HL-60 (cell line): ENCODE data around the gene IMMP2L.

Experiments
- DNase-seq, 2 experiments: peaks; one replicate each; pipeline ENCODE4 v3.0.0-alpha.2; 2010 to 2020; ENCODE audit warnings: low read depth in 1 of 2, low spot score in 1 of 2
- H3K27ac ChIP-seq: fragments of 250-450 bp; sonication (Bioruptor Pico); replicated peaks from 2 replicates; pipeline ENCODE4 v1.5.1; 2020; ENCODE audit warnings: mild to moderate bottlenecking, moderate library complexity
- H3K27me3 ChIP-seq: fragments of 250-450 bp; sonication (Bioruptor Pico); 2 replicates; pipeline ENCODE4 v1.5.1; 2021; ENCODE audit warnings: mild to moderate bottlenecking, moderate library complexity; ENCODE audit not compliant: insufficient read depth, poor library complexity, severe bottlenecking
- H3K4me3 ChIP-seq: replicated peaks from 2 replicates; pipeline ENCODE4 v1.5.1; 2011; ENCODE audit warnings: mild to moderate bottlenecking, control low read depth, low read length; ENCODE audit not compliant: insufficient read depth
- CTCF ChIP-seq: IDR thresholded peaks from one replicate; pipeline ENCODE4 v1.5.1; 2011; ENCODE audit warnings: low read length, control low read depth, inconsistent platforms; ENCODE audit not compliant: insufficient read depth
- GABPA ChIP-seq: IDR thresholded peaks from 2 replicates; pipeline ENCODE4 v1.6.1; 2012; ENCODE audit warnings: low read depth
- POLR2AphosphoS5 ChIP-seq: IDR thresholded peaks from 2 replicates; pipeline ENCODE4 v1.6.1; 2012; ENCODE audit warnings: low read depth
- SPI1 ChIP-seq: IDR thresholded peaks from 2 replicates; pipeline ENCODE4 v1.6.1; 2012; ENCODE audit warnings: low read depth, mild to moderate bottlenecking, borderline replicate concordance
- TF ChIP-seq, protein P1 (sequence below): IDR thresholded peaks from 2 replicates; pipeline ENCODE4 v1.6.1; 2012; ENCODE audit warnings: low read depth; ENCODE audit not compliant: insufficient replicate concordance

Gene IMMP2L

DNA sequence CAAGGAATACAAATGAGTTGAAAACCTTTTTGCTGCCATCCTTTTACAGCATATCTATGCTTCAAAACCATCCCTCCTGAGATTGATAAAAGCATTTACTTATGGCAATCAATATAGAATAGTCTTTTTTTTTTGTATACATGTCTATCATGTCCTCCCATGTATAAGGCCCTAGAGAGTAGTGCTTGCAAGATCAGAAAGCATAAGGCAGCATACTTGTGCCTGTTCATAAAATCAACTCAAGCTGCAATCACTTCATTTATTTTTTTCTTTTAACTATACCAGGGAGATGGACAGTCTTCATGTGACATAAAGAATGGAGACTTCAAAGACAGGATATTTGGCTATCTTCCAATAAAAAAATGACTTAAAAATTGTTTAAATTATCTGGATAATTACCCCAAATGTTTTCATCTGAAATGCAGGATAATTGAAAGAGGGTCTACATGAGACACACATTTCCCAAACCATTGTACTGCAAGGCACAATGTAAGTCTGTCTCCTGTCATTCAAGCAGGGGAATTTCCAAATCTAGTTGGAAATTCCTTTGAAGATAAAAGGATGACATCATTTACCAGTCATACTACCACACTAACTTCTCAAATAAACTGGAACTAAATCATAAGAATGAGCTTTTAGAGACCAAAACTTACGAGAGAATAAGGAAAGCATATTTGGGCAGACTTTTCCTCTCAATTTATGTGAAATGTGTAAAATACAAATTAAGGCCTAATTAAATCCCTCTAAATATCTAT, 448.9 kb downstream of the IMMP2L start:
- TF ChIP-seq, protein P1, sequence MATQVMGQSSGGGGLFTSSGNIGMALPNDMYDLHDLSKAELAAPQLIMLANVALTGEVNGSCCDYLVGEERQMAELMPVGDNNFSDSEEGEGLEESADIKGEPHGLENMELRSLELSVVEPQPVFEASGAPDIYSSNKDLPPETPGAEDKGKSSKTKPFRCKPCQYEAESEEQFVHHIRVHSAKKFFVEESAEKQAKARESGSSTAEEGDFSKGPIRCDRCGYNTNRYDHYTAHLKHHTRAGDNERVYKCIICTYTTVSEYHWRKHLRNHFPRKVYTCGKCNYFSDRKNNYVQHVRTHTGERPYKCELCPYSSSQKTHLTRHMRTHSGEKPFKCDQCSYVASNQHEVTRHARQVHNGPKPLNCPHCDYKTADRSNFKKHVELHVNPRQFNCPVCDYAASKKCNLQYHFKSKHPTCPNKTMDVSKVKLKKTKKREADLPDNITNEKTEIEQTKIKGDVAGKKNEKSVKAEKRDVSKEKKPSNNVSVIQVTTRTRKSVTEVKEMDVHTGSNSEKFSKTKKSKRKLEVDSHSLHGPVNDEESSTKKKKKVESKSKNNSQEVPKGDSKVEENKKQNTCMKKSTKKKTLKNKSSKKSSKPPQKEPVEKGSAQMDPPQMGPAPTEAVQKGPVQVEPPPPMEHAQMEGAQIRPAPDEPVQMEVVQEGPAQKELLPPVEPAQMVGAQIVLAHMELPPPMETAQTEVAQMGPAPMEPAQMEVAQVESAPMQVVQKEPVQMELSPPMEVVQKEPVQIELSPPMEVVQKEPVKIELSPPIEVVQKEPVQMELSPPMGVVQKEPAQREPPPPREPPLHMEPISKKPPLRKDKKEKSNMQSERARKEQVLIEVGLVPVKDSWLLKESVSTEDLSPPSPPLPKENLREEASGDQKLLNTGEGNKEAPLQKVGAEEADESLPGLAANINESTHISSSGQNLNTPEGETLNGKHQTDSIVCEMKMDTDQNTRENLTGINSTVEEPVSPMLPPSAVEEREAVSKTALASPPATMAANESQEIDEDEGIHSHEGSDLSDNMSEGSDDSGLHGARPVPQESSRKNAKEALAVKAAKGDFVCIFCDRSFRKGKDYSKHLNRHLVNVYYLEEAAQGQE, result no peak
- TF ChIP-seq GABPA (no peak), SPI1 (no peak), CTCF (no peak), POLR2AphosphoS5 (no peak)
- Histone ChIP-seq H3K27ac (no peak overlapping the region), H3K4me3 (no peak overlapping the region)

GRCh38 chr7:111112439-111112838, 449.9 kb downstream of the IMMP2L start:
- Histone ChIP-seq H3K27me3 (no peaks in the 10 kb centered on the region), H3K27ac (no peak overlapping the region), H3K4me3 (no peak overlapping the region)
- DNase-seq, result no peak
- TF ChIP-seq, protein P1, result no peak
- TF ChIP-seq SPI1, result no peak
- TF ChIP-seq POLR2AphosphoS5, result no peak
- TF ChIP-seq GABPA, result no peak
- TF ChIP-seq CTCF, result no peak

More for the DNA sequence above, 448.9 kb downstream of the IMMP2L start:
- H3K27me3 ChIP-seq, result no peaks in the 10 kb centered on the region
- no peak for DNase-seq

- Histone ChIP-seq H3K27ac (no peak overlapping the region), H3K4me3 (no peak overlapping the region), H3K27me3 (no peaks in the 10 kb centered on the region)
- no peak for TF ChIP-seq GABPA
- TF ChIP-seq CTCF, result no peak
- TF ChIP-seq SPI1, result no peak
- TF ChIP-seq POLR2AphosphoS5, result no peak
- TF ChIP-seq, protein P1, result no peak
- DNase-seq, result no peak
These were observed 453.8 kb downstream of the IMMP2L start for GRCh38 chr7:111108496-111108895.
